ENCODE measurements around the gene TCF20.

DNA sequence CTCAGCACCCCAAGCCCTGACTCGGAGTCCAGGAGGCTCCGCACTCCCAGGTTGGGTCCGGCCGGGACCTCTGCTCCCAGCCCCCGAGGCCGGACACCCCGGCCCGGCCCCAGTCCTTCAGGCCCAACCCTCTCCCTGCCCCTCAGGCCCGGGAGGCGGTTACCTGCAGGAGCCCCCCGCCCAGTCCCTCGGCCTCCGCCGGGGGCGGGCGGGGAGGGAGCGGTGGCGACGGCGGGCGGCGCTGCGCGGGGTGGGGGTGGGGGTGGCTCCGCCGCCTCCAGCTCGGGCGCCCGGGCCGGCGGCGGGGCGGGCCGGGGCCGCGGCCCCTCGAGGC is 310 bp downstream of the TCF20 start:
- TF ChIP-seq EZH2 (IDR thresholded peaks at IDR 0.05; ENCODE audit: insufficient read depth, poor library complexity, severe bottlenecking) = no peak
- no peak for TF ChIP-seq EZH2phosphoT487 (IDR thresholded peaks at IDR 0.05; ENCODE audit: insufficient read depth, low read depth)
